Measurements from ENCODE around the gene CRLF1. TPM values are rescaled to one million over a fixed set of nuclear protein-coding genes. Genes with fewer than 3 reads are reported as not detected.
A peak's percentile ranks its signal among the peaks of the same experiment; 100 is the strongest.

CRLF1 gene
- polyA plus RNA-seq, 3 donors, result 0.19 TPM; not detected in 2

- no peaks in the 10 kb centered on the region for H4K20me1 ChIP-seq (ENCODE audit: insufficient read depth, low read length)
- H2AFZ ChIP-seq (ENCODE audit: insufficient read depth, low read depth, low read length, poor library complexity, severe bottlenecking), result peak within 1 kb of the TSS; percentile 41
- peaks cover 0 to 9% of the 10 kb centered on the region in 2 donors for H3K4me1 ChIP-seq (ENCODE audit: control insufficient read depth in 1 of 2, insufficient read depth in 2 of 2, low read length in 2 of 2)
- Mint-ChIP-seq H3K4me3 (peak within 1 kb of the TSS in 1 of 2 donors; percentile 83), H3K27me3 (ENCODE audit: low read depth in 3 of 3) (peaks cover 82 to 96% (median 89%) of the 10 kb centered on the region in 3 donors), H3K36me3 (peaks cover 3% of the 10 kb centered on the region in 2 donors), H3K4me1 (peaks cover 10% of the 10 kb centered on the region), H3K27ac (no peak within 1 kb of the TSS), H3K9me3 (peaks cover 4 to 25% (median 16%) of the 10 kb centered on the region in 7 donors)
- intact Hi-C loops (cut with micrococcal nuclease), result no loop called here
- no peaks in the 10 kb centered on the region for H3K79me2 ChIP-seq (ENCODE audit: insufficient read depth, low read length)
- peak within 1 kb of the TSS; percentile 4 for H3K9ac ChIP-seq (ENCODE audit: insufficient read depth, low read length, poor library complexity, severe bottlenecking)
- H3K9me3 ChIP-seq (replicated peaks in 1 of 2; ENCODE audit: control insufficient read depth in 1 of 2, insufficient read depth in 1 of 2, low read length in 2 of 2), result peaks cover 6 to 35% of the 10 kb centered on the region in 2 donors
- H3K4me3 ChIP-seq (replicated peaks in 1 of 3; ENCODE audit: low read depth in 2 of 3, low read length in 3 of 3), result peak within 1 kb of the TSS in 1 of 3 experiments; percentile 43
- DNase-seq, result no peak
- WGBS (ENCODE audit: insufficient coverage), result 1% methylated on average over 63 of the region's 70 CpGs
- peaks cover 61 to 84% of the 10 kb centered on the region in 2 donors for H3K27me3 ChIP-seq (ENCODE audit: control insufficient read depth in 2 of 2, insufficient read depth in 2 of 2, low read length in 2 of 2)
- no peak for TF ChIP-seq CTCF (IDR thresholded peaks at IDR 0.05)
- H3K36me3 ChIP-seq (replicated peaks in 1 of 2; ENCODE audit: control insufficient read depth in 1 of 2, insufficient read depth in 2 of 2, low read length in 2 of 2), result no peaks in the 10 kb centered on the region
- no peak within 1 kb of the TSS for H3K27ac ChIP-seq (ENCODE audit: low read depth in 1 of 2, low read length in 2 of 2)
- H3K4me2 ChIP-seq (replicated peaks; ENCODE audit: extremely low read depth, low read length, poor library complexity, severe bottlenecking), result peak within 1 kb of the TSS; percentile 52
Measured at GRCh38 chr19:18612772-18613588, 6.4 kb upstream of the CRLF1 start, which contains the start of gene TMEM59L. Gene TMEM59L, plus strand, starts transcription at chr19:18612870. Its CDS starts 89 bp downstream, at chr19:18612959.

GRCh38 chr19:18612051-18612771 is 5.6 kb upstream of the CRLF1 start:
- no peak for TF ChIP-seq CTCF (IDR thresholded peaks at IDR 0.05)
- Histone ChIP-seq H2AFZ (ENCODE audit: insufficient read depth, low read depth, low read length, poor library complexity, severe bottlenecking) (no peak overlapping the region), H3K27me3 (ENCODE audit: control insufficient read depth in 2 of 2, insufficient read depth in 2 of 2, low read length in 2 of 2) (peaks cover 69 to 92% of the 10 kb centered on the region in 2 donors), H3K36me3 (replicated peaks in 1 of 2; ENCODE audit: control insufficient read depth in 1 of 2, insufficient read depth in 2 of 2, low read length in 2 of 2) (no peaks in the 10 kb centered on the region), H3K4me3 (replicated peaks in 1 of 3; ENCODE audit: low read depth in 2 of 3, low read length in 3 of 3) (peak overlapping the region in 1 of 3 experiments; percentile 43), H3K27ac (ENCODE audit: low read depth in 1 of 2, low read length in 2 of 2) (no peak overlapping the region), H4K20me1 (ENCODE audit: insufficient read depth, low read length) (no peaks in the 10 kb centered on the region), H3K9ac (ENCODE audit: insufficient read depth, low read length, poor library complexity, severe bottlenecking) (no peak overlapping the region), H3K4me1 (ENCODE audit: control insufficient read depth in 1 of 2, insufficient read depth in 2 of 2, low read length in 2 of 2) (peaks cover 0 to 9% of the 10 kb centered on the region in 2 donors), H3K79me2 (ENCODE audit: insufficient read depth, low read length) (no peaks in the 10 kb centered on the region), H3K9me3 (replicated peaks in 1 of 2; ENCODE audit: control insufficient read depth in 1 of 2, insufficient read depth in 1 of 2, low read length in 2 of 2) (peaks cover 4 to 36% of the 10 kb centered on the region in 2 donors), H3K4me2 (replicated peaks; ENCODE audit: extremely low read depth, low read length, poor library complexity, severe bottlenecking) (peak overlapping the region; percentile 52)
- WGBS (ENCODE audit: insufficient coverage), result 1% methylated on average over 25 of the region's 30 CpGs
- H3K36me3 Mint-ChIP-seq, result peaks cover 3% of the 10 kb centered on the region in 2 donors
- no peak overlapping the region for H3K27ac Mint-ChIP-seq
- H3K27me3 Mint-ChIP-seq (ENCODE audit: low read depth in 3 of 3), result peaks cover 83 to 98% (median 94%) of the 10 kb centered on the region in 3 donors
- DNase-seq, result no peak
- H3K4me1 Mint-ChIP-seq, result peaks cover 12% of the 10 kb centered on the region
- intact Hi-C loops (cut with micrococcal nuclease), result no loop called here
- peaks cover under 1 to 29% (median 14%) of the 10 kb centered on the region in 7 donors for H3K9me3 Mint-ChIP-seq
- peak overlapping the region in 1 of 2 donors; percentile 83 for H3K4me3 Mint-ChIP-seq

Measured in CD14-positive monocyte (primary cell).